HepG2 (cell line): Measurements from ENCODE around the gene ZBTB7B. TPM values are rescaled to one million over a fixed set of nuclear protein-coding genes. Genes with fewer than 3 reads are reported as not detected.

ENCODE experiments used
- E2F2 ChIP-seq: sonication (generic); formaldehyde crosslinking; IDR thresholded peaks from 2 replicates; pipeline ENCODE4 v1.4.0; 2020; ENCODE audit warnings: missing genetic modification reagents, borderline replicate concordance
- GATAD2A ChIP-seq: IDR thresholded peaks from 2 replicates; pipeline ENCODE4 v1.6.1; 2016
- HIVEP1 ChIP-seq: sonication (generic); formaldehyde crosslinking; IDR thresholded peaks from 2 replicates; pipeline ENCODE4 v1.4.0; 2020; ENCODE audit warnings: mild to moderate bottlenecking, missing genetic modification reagents
- HOXA7 ChIP-seq: sonication (generic); formaldehyde crosslinking; IDR thresholded peaks from 2 replicates; pipeline ENCODE4 v1.8.1; 2022; ENCODE audit warnings: mild to moderate bottlenecking, missing genetic modification reagents, moderate library complexity
- KDM6A ChIP-seq: IDR thresholded peaks from 2 replicates; pipeline ENCODE4 v1.6.1; 2016; ENCODE audit warnings: low read depth
- KMT2A ChIP-seq: sonication (generic); formaldehyde crosslinking; IDR thresholded peaks from 2 replicates; pipeline ENCODE4 v1.4.0; 2020; ENCODE audit warnings: missing genetic modification reagents
- MAZ ChIP-seq, 2 experiments: sonication (generic) in 1 of 2; formaldehyde crosslinking in 1 of 2; IDR thresholded peaks; 2 replicates each; pipeline versions ENCODE4 v1.5.0 to v1.6.1; 2012 to 2020; ENCODE audit warnings: low read depth in 2 of 2, mild to moderate bottlenecking in 2 of 2, borderline replicate concordance in 1 of 2, improper control_type of control experiment in 1 of 2, low read length in 1 of 2, missing genetic modification reagents in 1 of 2, moderate library complexity in 1 of 2
- NPAS2 ChIP-seq: sonication (generic); formaldehyde crosslinking; IDR thresholded peaks from 2 replicates; pipeline ENCODE4 v1.8.0; 2022; ENCODE audit warnings: mild to moderate bottlenecking, missing genetic modification reagents, borderline replicate concordance
- PAXIP1 ChIP-seq: sonication (generic); formaldehyde crosslinking; conservative IDR thresholded peaks from 2 replicates; pipeline ENCODE4 v1.4.0; 2020; ENCODE audit warnings: mild to moderate bottlenecking, missing genetic modification reagents, moderate library complexity
- RNF2 ChIP-seq: fragments of 450-650 bp; conservative IDR thresholded peaks from 2 replicates; pipeline ENCODE4 v1.6.1; 2016; ENCODE audit warnings: low read depth
- SALL1 ChIP-seq: sonication (generic); formaldehyde crosslinking; IDR thresholded peaks from 2 replicates; pipeline ENCODE4 v1.8.0; 2022; ENCODE audit warnings: mild to moderate bottlenecking, missing genetic modification reagents
- SOX13 ChIP-seq, 3 experiments: fragments of 450-650 bp in 1 of 3; sonication (generic) in 1 of 3; formaldehyde crosslinking in 1 of 3; IDR thresholded peaks in 2 of 3; conservative IDR thresholded peaks in 1 of 3; 2 replicates each; pipeline versions ENCODE4 v1.5.0 to v1.6.1; 2016 to 2020; ENCODE audit warnings: antibody characterized with exemption in 1 of 3, mild to moderate bottlenecking in 1 of 3, missing compliant biosample characterization in 1 of 3, missing genetic modification reagents in 1 of 3, moderate library complexity in 1 of 3
- ZFX ChIP-seq: sonication (generic); formaldehyde crosslinking; IDR thresholded peaks from 2 replicates; pipeline ENCODE4 v1.4.0; 2020; ENCODE audit warnings: mild to moderate bottlenecking, low read depth, missing genetic modification reagents, moderate library complexity
- ZNF33A ChIP-seq: sonication (generic); formaldehyde crosslinking; IDR thresholded peaks from 2 replicates; pipeline ENCODE4 v1.5.1; 2020; ENCODE audit warnings: missing genetic modification reagents, mild to moderate bottlenecking, moderate library complexity, borderline replicate concordance
- ZNF350 ChIP-seq: sonication (generic); formaldehyde crosslinking; IDR thresholded peaks from 2 replicates; pipeline ENCODE4 v1.4.0; 2020; ENCODE audit warnings: mild to moderate bottlenecking, low read depth, missing genetic modification reagents, borderline replicate concordance
- ZNF607 ChIP-seq: sonication (generic); formaldehyde crosslinking; IDR thresholded peaks from 2 replicates; pipeline ENCODE4 v1.5.1; 2020; ENCODE audit warnings: missing genetic modification reagents, mild to moderate bottlenecking, borderline replicate concordance
- ZNF609 ChIP-seq: sonication (generic); formaldehyde crosslinking; IDR thresholded peaks from 2 replicates; pipeline ENCODE4 v1.4.0; 2020; ENCODE audit warnings: mild to moderate bottlenecking, missing genetic modification reagents, borderline replicate concordance
- ZNF674 ChIP-seq: sonication (generic); formaldehyde crosslinking; IDR thresholded peaks from 2 replicates; pipeline ENCODE4 v1.5.0; 2020; ENCODE audit warnings: low read depth, mild to moderate bottlenecking, missing genetic modification reagents
- polyA plus RNA-seq, 8 experiments: library from polyadenylated mRNA; depleted of rRNA in 3 of 8; stranded (reverse) in 7 of 8; unstranded in 1 of 8; fragments of >200 nt; fragmentation: Illumina TruSeq in 4 of 8; extraction: Trizol in 4 of 8; gene quantifications; 2 replicates each; pipeline versions ENCODE4 v1.2.1 to v1.2.3, GENCODE V29; 2011 to 2016; ENCODE audit warnings: low read depth in 4 of 8, missing spikeins in 1 of 8, mixed read lengths in 1 of 8; ENCODE audit not compliant: insufficient read depth in 1 of 8
- total RNA-seq, 5 experiments: library from RNA; depleted of rRNA; stranded (reverse); fragments of >200 nt; fragmentation: Illumina TruSeq; extraction: Trizol; gene quantifications; 2 replicates each; pipeline ENCODE4 v1.2.3, GENCODE V29; 2016; ENCODE audit warnings: low read depth in 1 of 5

Gene ZBTB7B
- total and polyA plus RNA-seq, 2 of the 13 experiments (the other 11 are each of a cell fraction or from before 2014, with no cell fraction given) = 15.5 to 17.5 TPM

GRCh38 chr1:154970631-154971340, 31.8 kb upstream of the ZBTB7B start, which contains the start of gene SHC1 (continued):
- TF ChIP-seq PAXIP1 (CRISPR knock-in tag) (peak; percentile 24; the same call in 1 of the 2 replicates), ZNF609 (0 out of 2 replicates have a peak, but pooled peaks have one; percentile 40), ZNF607 (CRISPR knock-in tag) (no peak), NPAS2 (CRISPR knock-in tag) (no peak), KDM6A (CRISPR knock-in tag) (no peak), ZNF350 (CRISPR knock-in tag) (peak; percentile 17; the same call in 1 of the 2 replicates), HIVEP1 (CRISPR knock-in tag) (0 out of 2 replicates have a peak, but pooled peaks have one; percentile 45), SALL1 (CRISPR knock-in tag) (peak; percentile 43), MAZ (IDR thresholded peaks at IDR 0.05; ENCODE audit: borderline replicate concordance, low read depth, low read length) (peak; percentile 83), MAZ (CRISPR knock-in tag; IDR thresholded peaks at IDR 0.05; ENCODE audit: low read depth) (0 out of 2 replicates have a peak, but pooled peaks have one; percentile 48), GATAD2A (CRISPR knock-in tag) (0 out of 2 replicates have a peak, but pooled peaks have one; percentile 32), SOX13 (IDR thresholded peaks at IDR 0.05) (no peak), SOX13 (CRISPR knock-in tag; conservative IDR thresholded peaks at IDR 0.05 in 1 of 2, IDR thresholded peaks at IDR 0.05 in 1 of 2) (0 out of 4 replicates have a peak, but pooled peaks of 1 of the 2 experiments have one; percentile 12), KMT2A (CRISPR knock-in tag) (0 out of 2 replicates have a peak, but pooled peaks have one; percentile 30), RNF2 (no peak), ZNF33A (no peak), E2F2 (no peak), HOXA7 (CRISPR knock-in tag) (no peak), ZNF674 (CRISPR knock-in tag) (no peak), ZFX (CRISPR knock-in tag) (peak; percentile 31; the same call in 1 of the 2 replicates)
